WTC11 (cell line): Measurements from ENCODE around the gene ELFN1. TPM values are rescaled to one million over a fixed set of nuclear protein-coding genes. Genes with fewer than 3 reads are reported as not detected.

Experiments used
- ATAC-seq: fragments of 200-7000 bp; cut with Tn5 transposase; 2 replicates; pipeline ENCODE4 v1.10.0; 2021; ENCODE audit warnings: mild to moderate bottlenecking, moderate library complexity
- CTCF ChIA-PET: fragments of 300-600 bp; sonication (Branson Sonifier 250); formaldehyde crosslinking; loops from one replicate; lab custom pipeline; 2021; ENCODE audit warnings: antibody characterized with exemption; lab: Charles Lee
- POLR2A ChIA-PET: fragments of 350-600 bp; sonication (Branson Sonifier 250); formaldehyde crosslinking; loops from one replicate; lab custom pipeline; 2021; ENCODE audit warnings: antibody characterized with exemption; lab: Charles Lee
- DNase-seq: peaks from one replicate; pipeline ENCODE4 v3.0.0; 2021; ENCODE audit warnings: low spot score
- H3K27ac Mint-ChIP-seq: 2 replicates; pipeline ENCODE4 v1.8.0; 2021; ENCODE audit warnings: mixed read lengths
- H3K27me3 Mint-ChIP-seq: 2 replicates; pipeline ENCODE4 v1.8.0; 2021; ENCODE audit warnings: low read depth, mild to moderate bottlenecking, moderate library complexity, mixed read lengths
- H3K36me3 Mint-ChIP-seq: 2 replicates; pipeline ENCODE4 v1.8.0; 2021; ENCODE audit warnings: mixed read lengths
- H3K4me1 Mint-ChIP-seq: 2 replicates; pipeline ENCODE4 v1.8.0; 2022; ENCODE audit warnings: mixed read lengths
- H3K4me3 Mint-ChIP-seq: 2 replicates; pipeline ENCODE4 v1.8.0; 2021; ENCODE audit warnings: mild to moderate bottlenecking, moderate library complexity, mixed read lengths
- H3K9me3 Mint-ChIP-seq: 2 replicates; pipeline ENCODE4 v1.8.0; 2021; ENCODE audit warnings: mixed read lengths
- ATF1 ChIP-seq: sonication (generic); formaldehyde crosslinking; IDR thresholded peaks from 2 replicates; pipeline ENCODE4 v1.8.1; 2023; ENCODE audit warnings: mild to moderate bottlenecking, moderate library complexity, missing genetic modification reagents
- ATF6 ChIP-seq: sonication (generic); formaldehyde crosslinking; IDR thresholded peaks from 2 replicates; pipeline ENCODE4 v1.8.1; 2023; ENCODE audit warnings: mild to moderate bottlenecking, missing genetic modification reagents
- EMX1 ChIP-seq: fragments of 250-450 bp; sonication (Bioruptor Pico); IDR thresholded peaks from 2 replicates; pipeline ENCODE4 v1.8.0; 2021; ENCODE audit warnings: mild to moderate bottlenecking
- GABPB1 ChIP-seq: sonication (generic); formaldehyde crosslinking; IDR thresholded peaks from 2 replicates; pipeline ENCODE4 v1.8.1; 2023; ENCODE audit warnings: mild to moderate bottlenecking, missing genetic modification reagents
- JAZF1 ChIP-seq: fragments of 250-450 bp; sonication (Bioruptor Pico); IDR thresholded peaks from 2 replicates; pipeline ENCODE4 v1.9.0; 2021; ENCODE audit warnings: moderate library complexity, mild to moderate bottlenecking, inconsistent platforms
- NR3C1 ChIP-seq: sonication (generic); formaldehyde crosslinking; conservative IDR thresholded peaks from 2 replicates; pipeline ENCODE4 v1.8.1; 2023; ENCODE audit warnings: low read depth, mild to moderate bottlenecking, missing genetic modification reagents
- PRDM15 ChIP-seq: sonication (generic); formaldehyde crosslinking; IDR thresholded peaks from 2 replicates; pipeline ENCODE4 v1.8.0; 2022; ENCODE audit warnings: missing genetic modification reagents
- SMAD4 ChIP-seq: sonication (generic); formaldehyde crosslinking; IDR thresholded peaks from 2 replicates; pipeline ENCODE4 v1.8.0; 2022; ENCODE audit warnings: mild to moderate bottlenecking, missing genetic modification reagents
- TP53 ChIP-seq: sonication (generic); formaldehyde crosslinking; IDR thresholded peaks from 2 replicates; pipeline ENCODE4 v1.8.1; 2023; ENCODE audit warnings: mild to moderate bottlenecking, missing genetic modification reagents
- USF2 ChIP-seq: sonication (generic); formaldehyde crosslinking; IDR thresholded peaks from 2 replicates; pipeline ENCODE4 v1.8.1; 2023; ENCODE audit warnings: mild to moderate bottlenecking, missing genetic modification reagents, moderate library complexity
- ZNF138 ChIP-seq: sonication (generic); formaldehyde crosslinking; conservative IDR thresholded peaks from 2 replicates; pipeline ENCODE4 v1.8.1; 2022; ENCODE audit warnings: mild to moderate bottlenecking, moderate library complexity, missing genetic modification reagents
- ZNF219 ChIP-seq: sonication (generic); formaldehyde crosslinking; IDR thresholded peaks from 2 replicates; pipeline ENCODE4 v1.8.0; 2023; ENCODE audit warnings: missing genetic modification reagents, mild to moderate bottlenecking, borderline replicate concordance
- ZNF232 ChIP-seq: sonication (generic); formaldehyde crosslinking; IDR thresholded peaks from 2 replicates; pipeline ENCODE4 v1.8.0; 2022; ENCODE audit warnings: mild to moderate bottlenecking, missing genetic modification reagents
- ZNF671 ChIP-seq: fragments of 250-450 bp; sonication (Bioruptor Pico); IDR thresholded peaks from 2 replicates; pipeline ENCODE4 v1.8.0; 2021; ENCODE audit warnings: mild to moderate bottlenecking
- total RNA-seq: library from RNA; stranded (reverse); gene quantifications from 3 replicates; pipeline ENCODE4 v1.2.3, GENCODE V29; 2021
- TF ChIP-seq, protein P1 (sequence below): sonication (generic); formaldehyde crosslinking; conservative IDR thresholded peaks from 2 replicates; pipeline ENCODE4 v1.8.1; 2023; ENCODE audit warnings: mild to moderate bottlenecking, low read depth, missing genetic modification reagents, moderate library complexity
- TF ChIP-seq, protein P2 (sequence below): fragments of 250-450 bp; sonication (Bioruptor Pico); IDR thresholded peaks from 2 replicates; pipeline ENCODE4 v1.9.0; 2021; ENCODE audit warnings: mild to moderate bottlenecking
- TF ChIP-seq, protein P3 (sequence below): sonication (generic); formaldehyde crosslinking; IDR thresholded peaks from 2 replicates; pipeline ENCODE4 v1.8.0; 2022; ENCODE audit warnings: mild to moderate bottlenecking, missing genetic modification reagents
- TF ChIP-seq, protein P4 (sequence below): sonication (generic); formaldehyde crosslinking; IDR thresholded peaks from 2 replicates; pipeline ENCODE4 v1.8.1; 2023; ENCODE audit warnings: mild to moderate bottlenecking, missing genetic modification reagents

Gene ELFN1
- total RNA-seq, 1 experiment from 2014 or later = 4.6 TPM

DNA sequence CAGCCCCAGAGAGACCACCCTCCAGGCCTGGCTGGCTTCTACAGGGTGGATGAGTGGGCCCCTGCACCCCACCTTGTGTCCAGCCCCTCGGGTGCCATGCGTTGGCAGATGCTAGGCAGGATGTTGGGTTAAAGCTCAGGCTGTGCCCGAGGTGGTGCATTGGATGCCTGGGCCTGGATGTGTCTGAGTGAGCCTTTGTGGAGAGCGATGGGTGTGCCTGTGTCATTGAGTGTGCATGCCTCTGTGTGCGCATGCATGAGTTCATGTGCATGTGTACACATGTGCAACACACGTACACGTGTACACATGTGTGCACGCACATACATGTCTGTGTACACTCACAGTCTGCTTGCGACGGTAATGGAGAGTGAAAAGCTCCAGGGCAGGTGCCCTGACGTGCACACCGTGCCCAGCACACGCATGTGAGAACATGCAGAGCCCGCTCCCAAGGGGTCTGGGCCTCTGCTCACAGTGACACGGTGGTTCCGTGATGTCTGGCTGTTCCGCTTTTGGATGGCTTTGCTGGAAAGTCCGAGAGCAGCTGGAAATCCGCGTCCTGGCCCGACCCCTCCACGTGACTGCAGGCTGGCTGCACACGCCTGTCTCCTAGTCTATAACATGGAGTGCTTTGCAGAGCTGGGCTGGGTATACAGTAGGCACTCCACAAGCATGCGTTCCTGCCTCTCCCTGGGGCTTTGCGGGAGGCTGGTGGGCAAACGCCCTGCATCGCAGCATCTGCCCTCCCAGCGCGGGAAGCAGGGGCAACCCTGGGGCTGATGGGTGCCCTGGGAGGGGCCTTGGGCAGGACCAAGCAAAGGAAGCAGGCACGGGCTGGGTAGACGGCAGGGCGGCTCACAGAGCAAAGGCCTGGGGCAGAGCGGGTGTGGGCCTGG is 36.9 kb downstream of the ELFN1 start:
- DNase-seq = no peak
- Mint-ChIP-seq H3K4me3 (no peak overlapping the region), H3K4me1 (peaks cover 37% of the 10 kb centered on the region), H3K27ac (no peak overlapping the region), H3K36me3 (peaks cover 30% of the 10 kb centered on the region), H3K9me3 (peaks cover 28% of the 10 kb centered on the region), H3K27me3 (peaks cover 29% of the 10 kb centered on the region)
- no peak for ATAC-seq
- POLR2A ChIA-PET = no interaction called here
- CTCF ChIA-PET = interaction anchor here (0.6 to 0.9 kb wide), 4 partner anchors 14 to 52 kb away, joined by 3 to 4 read pairs (median 3); no protein-coding TSS in a partner anchor
- TF ChIP-seq GABPB1 (CRISPR knock-in tag) (no peak), TP53 (CRISPR knock-in tag) (no peak), EMX1 (CRISPR knock-in tag) (no peak), ZNF138 (CRISPR knock-in tag) (no peak), ZNF219 (CRISPR knock-in tag) (no peak), USF2 (CRISPR knock-in tag) (no peak)
- TF ChIP-seq, protein P1, sequence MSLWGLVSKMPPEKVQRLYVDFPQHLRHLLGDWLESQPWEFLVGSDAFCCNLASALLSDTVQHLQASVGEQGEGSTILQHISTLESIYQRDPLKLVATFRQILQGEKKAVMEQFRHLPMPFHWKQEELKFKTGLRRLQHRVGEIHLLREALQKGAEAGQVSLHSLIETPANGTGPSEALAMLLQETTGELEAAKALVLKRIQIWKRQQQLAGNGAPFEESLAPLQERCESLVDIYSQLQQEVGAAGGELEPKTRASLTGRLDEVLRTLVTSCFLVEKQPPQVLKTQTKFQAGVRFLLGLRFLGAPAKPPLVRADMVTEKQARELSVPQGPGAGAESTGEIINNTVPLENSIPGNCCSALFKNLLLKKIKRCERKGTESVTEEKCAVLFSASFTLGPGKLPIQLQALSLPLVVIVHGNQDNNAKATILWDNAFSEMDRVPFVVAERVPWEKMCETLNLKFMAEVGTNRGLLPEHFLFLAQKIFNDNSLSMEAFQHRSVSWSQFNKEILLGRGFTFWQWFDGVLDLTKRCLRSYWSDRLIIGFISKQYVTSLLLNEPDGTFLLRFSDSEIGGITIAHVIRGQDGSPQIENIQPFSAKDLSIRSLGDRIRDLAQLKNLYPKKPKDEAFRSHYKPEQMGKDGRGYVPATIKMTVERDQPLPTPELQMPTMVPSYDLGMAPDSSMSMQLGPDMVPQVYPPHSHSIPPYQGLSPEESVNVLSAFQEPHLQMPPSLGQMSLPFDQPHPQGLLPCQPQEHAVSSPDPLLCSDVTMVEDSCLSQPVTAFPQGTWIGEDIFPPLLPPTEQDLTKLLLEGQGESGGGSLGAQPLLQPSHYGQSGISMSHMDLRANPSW (CRISPR knock-in tag) = no peak

DNA sequence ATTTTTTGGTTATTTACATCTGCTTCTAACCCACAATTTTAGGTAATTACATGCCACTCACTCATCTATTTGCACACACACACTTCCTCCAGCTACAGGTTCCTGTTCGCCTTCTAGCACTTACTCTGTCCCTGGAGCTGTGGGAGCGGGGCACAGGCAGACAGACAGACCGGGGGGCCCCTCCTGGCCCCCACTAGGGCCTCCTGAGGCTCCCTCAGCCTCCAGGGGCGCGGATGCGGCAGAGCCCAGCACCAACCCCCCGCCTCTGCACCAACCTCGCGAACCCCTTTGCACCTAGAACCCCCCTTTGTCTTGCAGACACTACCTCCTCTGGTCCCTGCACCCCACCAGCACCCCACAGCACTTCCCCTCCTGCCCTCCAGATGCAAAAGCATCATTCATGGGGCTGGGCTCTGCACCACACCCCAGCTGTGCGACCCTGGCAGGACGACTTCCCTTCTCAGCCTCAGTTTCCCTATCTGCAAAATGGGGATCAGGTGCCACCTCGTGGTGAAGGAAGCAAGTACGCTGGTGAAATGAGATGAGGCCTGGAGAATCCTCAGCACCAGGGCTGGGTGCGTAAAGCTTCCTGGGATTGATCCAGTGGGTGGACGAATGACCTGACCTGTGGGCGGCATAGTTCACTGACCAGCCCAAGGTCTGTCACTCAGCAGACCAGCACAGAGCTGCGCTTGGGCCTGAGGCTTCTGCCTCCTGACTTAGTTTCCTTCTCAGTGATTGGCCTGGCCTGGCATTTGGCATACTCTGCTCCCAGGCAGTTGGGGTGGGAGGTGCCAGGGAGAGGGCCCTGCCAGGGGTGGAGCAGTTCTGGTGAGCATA is 37.9 kb downstream of the ELFN1 start:
- ATAC-seq (no peak), DNase-seq (no peak)
- Mint-ChIP-seq H3K27me3 (peaks cover 21% of the 10 kb centered on the region), H3K27ac (no peak overlapping the region), H3K9me3 (peaks cover 18% of the 10 kb centered on the region), H3K4me1 (peaks cover 39% of the 10 kb centered on the region), H3K4me3 (no peak overlapping the region), H3K36me3 (peaks cover 21% of the 10 kb centered on the region)
- TF ChIP-seq, protein P2, sequence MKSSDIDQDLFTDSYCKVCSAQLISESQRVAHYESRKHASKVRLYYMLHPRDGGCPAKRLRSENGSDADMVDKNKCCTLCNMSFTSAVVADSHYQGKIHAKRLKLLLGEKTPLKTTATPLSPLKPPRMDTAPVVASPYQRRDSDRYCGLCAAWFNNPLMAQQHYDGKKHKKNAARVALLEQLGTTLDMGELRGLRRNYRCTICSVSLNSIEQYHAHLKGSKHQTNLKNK (CRISPR knock-in tag) = no peak
- TF ChIP-seq PRDM15 (CRISPR knock-in tag) (no peak), NR3C1 (no peak), ZNF671 (CRISPR knock-in tag) (no peak), SMAD4 (CRISPR knock-in tag) (no peak), ATF6 (CRISPR knock-in tag) (no peak), JAZF1 (CRISPR knock-in tag) (no peak), ATF1 (CRISPR knock-in tag) (no peak), ZNF232 (CRISPR knock-in tag) (no peak)
- TF ChIP-seq, protein P3, sequence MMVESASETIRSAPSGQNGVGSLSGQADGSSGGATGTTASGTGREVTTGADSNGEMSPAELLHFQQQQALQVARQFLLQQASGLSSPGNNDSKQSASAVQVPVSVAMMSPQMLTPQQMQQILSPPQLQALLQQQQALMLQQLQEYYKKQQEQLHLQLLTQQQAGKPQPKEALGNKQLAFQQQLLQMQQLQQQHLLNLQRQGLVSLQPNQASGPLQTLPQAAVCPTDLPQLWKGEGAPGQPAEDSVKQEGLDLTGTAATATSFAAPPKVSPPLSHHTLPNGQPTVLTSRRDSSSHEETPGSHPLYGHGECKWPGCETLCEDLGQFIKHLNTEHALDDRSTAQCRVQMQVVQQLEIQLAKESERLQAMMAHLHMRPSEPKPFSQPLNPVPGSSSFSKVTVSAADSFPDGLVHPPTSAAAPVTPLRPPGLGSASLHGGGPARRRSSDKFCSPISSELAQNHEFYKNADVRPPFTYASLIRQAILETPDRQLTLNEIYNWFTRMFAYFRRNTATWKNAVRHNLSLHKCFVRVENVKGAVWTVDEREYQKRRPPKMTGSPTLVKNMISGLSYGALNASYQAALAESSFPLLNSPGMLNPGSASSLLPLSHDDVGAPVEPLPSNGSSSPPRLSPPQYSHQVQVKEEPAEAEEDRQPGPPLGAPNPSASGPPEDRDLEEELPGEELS (CRISPR knock-in tag) = no peak
- TF ChIP-seq, protein P4, sequence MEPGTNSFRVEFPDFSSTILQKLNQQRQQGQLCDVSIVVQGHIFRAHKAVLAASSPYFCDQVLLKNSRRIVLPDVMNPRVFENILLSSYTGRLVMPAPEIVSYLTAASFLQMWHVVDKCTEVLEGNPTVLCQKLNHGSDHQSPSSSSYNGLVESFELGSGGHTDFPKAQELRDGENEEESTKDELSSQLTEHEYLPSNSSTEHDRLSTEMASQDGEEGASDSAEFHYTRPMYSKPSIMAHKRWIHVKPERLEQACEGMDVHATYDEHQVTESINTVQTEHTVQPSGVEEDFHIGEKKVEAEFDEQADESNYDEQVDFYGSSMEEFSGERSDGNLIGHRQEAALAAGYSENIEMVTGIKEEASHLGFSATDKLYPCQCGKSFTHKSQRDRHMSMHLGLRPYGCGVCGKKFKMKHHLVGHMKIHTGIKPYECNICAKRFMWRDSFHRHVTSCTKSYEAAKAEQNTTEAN = no peak
- ChIA-PET POLR2A (no interaction called here), CTCF (interaction anchor here (0.6 to 1.4 kb wide), 8 partner anchors 15 to 66 kb away, joined by 3 to 4 read pairs (median 3); no protein-coding TSS in a partner anchor)
